Measurements from ENCODE around the gene LAG3.
"Not testable (repeated sequence)": the region's sequence is repeated elsewhere in the genome, so short reads cannot be mapped to it uniquely, and the experiment has no call there.

The LAG3 gene

DNA sequence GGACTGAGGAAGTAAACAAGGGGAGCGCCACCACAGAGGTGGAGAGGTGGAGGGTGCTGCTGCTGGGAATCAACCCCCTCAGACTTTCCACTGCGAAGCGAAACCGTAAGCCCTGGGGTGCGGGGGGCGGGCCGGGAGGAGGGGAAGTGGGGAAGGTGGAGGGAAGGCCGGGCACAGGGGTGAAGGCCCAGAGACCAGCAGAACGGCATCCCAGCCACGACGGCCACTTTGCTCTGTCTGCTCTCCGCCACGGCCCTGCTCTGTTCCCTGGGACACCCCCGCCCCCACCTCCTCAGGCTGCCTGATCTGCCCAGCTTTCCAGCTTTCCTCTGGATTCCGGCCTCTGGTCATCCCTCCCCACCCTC, at the start of gene LAG3:
LAG3 (plus strand) TSS at position 190 of the 365 bp plus-strand sequence. CDS start 333 bp downstream, outside the sequence.
- no peak for DNase-seq

DNA sequence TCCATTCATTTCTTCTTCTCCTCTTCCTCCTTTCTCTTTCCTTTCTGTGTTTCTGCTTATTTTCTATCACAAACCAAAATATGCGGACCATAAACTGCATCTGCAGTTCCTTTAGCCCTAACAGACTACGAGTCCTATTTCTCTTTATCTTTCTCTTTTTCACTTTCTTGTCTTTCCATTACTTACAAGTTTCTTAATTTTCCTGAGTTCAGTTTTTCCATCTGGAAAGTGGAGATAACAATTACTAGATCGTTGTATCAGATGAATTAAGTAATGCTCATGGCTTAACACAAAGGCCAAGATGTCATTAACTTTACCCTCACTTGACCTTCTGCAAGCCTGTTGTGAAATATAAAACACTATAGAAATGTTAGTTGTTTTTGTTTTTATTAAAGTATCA, 49.5 kb upstream of the LAG3 start:
- DNase-seq: no peak

DNA sequence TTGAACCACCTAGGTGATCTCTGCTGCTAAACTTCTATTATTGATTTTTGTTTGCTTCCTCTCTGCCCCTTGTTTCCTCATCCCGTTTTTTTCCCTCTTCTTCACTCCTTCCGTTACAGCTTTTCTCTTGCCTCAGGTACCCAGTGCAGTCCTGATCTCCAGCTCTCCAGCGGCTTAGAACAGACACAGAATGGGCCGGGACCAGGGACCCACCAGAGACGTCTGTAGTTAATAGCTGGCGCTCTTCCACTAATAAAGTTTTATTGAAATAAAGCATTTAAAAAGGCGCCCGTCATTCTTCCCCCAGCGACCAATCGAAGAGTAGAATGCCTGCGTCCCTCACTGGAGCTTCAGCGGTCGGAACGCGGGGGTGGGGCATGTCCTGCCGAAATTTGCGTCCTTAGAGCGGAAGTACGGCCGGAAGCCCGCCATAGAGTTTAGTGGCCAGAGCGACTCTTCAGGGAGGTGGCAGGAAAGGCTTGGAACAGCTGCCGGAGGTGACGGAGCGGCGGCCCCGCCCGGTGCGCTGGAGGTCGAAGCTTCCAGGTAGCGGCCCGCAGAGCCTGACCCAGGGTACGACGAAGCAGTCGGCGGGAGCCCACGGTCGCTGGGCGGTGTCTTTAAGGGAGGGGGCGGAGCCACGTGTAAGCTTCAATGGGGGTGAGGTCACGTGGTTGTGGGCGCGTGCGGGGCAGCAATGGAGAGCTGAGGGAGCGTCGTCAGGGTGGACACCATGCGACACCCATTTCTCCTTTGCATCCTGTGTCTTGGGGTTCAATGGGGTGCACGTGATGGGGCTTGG, 48.5 kb upstream of the LAG3 start, which contains the start of gene COPS7A:
COPS7A (plus strand) TSS at position 440 of the 802 bp plus-strand sequence. CDS start 611 bp downstream, outside the sequence.
- peak; percentile 99 for DNase-seq

DNA sequence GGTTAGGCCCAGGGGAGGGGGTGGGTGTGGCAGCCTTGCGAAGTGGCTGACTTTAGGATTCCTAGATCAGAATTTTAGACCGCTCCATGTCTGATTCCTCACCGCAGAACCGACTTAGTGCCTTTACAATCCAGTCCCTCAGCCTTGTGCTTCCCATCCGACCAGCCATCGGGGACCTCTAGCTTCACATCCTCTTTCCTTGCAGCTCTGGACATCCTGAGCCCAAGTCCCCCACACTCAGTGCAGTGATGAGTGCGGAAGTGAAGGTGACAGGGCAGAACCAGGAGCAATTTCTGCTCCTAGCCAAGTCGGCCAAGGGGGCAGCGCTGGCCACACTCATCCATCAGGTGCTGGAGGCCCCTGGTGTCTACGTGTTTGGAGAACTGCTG, 47.9 kb upstream of the LAG3 start:
- DNase-seq: no peak

DNA sequence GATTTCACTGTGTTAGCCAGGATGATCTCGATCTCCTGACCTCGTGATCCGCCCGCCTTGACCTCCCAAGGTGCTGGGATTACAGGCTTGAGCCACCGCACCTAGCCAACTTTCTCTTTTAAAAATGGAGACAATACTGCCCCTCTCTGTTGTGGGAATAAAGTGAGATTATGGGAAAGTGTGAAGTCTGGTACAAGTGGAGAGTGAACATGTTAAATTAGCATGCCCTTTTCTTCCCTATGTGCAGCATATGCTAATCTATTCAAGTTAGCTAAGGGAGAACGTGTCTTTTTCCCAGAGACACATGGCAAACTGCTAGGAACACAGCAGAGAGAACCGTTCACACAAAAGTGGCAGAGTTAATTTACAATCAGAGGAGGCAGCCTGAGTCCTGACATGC, 47.0 kb upstream of the LAG3 start:
- DNase-seq: no peak

DNA sequence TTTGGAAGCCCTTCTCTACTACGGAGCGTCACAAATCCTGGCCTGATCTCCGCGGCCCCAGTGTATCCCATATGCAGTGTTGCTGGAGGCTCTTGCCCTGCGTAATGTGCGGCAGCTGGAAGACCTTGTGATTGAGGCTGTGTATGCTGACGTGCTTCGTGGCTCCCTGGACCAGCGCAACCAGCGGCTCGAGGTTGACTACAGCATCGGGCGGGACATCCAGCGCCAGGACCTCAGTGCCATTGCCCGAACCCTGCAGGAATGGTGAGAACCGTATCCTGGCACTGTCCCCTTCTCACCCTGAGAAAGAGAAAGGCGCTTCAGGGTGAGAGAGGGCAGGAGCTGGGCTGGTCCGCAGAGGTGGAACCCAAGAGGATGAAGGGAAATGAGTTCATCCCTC, 43.1 kb upstream of the LAG3 start:
- DNase-seq: no peak

DNA sequence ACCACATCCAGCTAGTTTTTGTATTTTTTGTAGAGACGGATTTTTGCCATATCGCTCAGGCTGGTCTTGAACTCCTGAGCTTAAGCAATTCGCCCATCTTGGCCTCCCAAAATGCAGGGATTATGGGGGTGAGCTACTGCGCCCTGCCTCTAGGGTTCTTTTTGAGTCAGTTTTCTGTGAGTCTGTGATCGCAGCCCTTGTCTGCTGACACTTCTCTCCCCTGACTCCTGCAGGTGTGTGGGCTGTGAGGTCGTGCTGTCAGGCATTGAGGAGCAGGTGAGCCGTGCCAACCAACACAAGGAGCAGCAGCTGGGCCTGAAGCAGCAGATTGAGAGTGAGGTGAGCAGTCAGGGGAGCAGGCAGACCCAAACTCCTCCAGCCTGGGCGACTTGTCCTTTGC, 42.2 kb upstream of the LAG3 start:
- no peak for DNase-seq

DNA sequence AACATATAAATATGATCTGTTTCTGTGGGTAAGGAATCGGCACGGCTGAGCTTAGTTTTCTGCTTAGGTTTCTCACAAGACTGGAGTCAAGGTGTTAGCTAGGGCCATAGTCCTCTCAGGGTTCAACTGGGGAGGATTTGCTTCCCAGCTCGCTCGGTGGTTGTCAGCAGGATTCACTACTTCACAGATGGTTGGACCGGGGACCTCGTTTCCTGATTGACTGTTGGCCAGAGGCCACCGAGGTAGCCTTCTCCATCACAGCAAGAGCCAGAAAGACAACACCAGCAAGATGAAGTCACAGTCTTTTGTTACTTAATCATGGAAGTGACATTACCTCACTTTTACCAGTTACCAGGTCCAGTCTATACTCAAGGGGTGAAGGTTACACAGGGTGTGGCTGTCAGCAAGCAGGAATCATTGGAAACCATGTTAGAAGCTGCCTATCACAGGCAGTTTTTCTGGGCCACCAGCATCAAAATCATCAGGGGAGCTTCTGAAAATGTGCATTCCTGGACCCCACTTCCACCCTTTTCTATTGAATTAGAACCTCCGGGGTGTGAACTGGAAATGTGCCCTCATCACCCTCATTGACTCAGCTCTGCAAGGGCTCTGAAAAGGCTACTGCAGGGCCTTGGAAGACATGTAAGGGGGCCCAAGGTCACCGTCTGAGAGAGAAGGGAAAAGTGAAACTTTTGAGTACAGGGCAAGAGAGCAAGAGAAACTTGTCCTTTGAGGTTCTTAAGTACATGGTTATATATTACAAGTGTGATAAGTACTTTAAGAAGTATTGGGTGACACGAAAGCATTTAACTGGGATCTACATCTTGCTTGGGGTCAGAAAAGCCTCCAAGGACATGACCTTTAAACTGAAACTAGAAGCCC, 37.6 kb upstream of the LAG3 start:
- DNase-seq: no peak

DNA sequence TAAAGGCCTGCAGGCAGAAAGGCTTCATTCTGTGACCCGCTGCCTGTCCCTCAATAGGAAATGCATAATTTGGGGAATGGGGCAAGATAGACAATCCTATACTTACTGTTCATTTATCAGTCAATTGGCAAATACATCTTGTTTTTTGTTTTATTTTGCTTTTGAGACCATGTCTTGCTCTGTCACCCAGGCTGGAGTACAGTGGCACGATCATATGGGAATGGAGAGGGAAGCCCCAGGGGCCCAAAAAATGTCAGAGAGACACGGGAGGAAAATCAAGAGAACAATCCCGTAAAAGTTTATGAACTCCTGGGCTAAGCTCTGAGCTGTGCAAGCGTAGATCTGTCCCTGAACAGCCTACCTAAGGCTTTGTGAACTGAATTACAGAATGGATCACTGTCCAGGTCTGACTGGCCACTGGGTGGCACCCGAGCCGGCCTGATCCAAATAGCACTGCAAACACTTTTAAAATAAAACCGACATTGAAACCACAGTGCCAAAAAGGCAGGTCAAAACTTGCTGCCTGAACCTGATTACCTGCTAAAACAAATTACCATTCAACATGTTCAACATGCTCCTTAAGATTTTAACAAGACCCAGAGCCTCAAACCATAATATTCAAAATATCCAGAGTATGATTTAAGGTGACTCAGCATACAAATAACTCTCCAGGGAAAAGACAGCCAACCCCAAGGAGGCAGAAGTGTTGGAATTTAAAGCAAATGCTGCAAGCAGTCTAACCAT, 36.7 kb upstream of the LAG3 start:
- peak; percentile 85 for DNase-seq

DNA sequence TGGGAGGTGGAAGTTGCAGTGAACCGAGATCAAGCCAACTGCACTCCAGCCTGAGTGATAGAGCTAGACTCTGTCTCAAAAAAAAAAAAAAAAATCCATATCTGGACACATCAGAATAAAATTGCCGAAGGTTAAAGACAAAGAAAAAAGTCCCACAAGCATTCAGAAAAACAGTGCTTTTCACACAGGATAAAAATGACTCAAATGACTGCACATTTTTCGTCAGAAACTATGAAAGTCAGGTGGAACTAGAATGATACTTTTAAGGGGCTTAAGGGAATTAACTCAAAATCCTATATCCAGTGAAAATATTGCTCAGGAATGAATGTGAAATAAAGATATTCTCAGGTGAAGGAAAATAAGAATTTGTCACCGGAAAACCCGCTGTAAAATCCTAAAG, 35.6 kb upstream of the LAG3 start:
- DNase-seq: no peak

DNA sequence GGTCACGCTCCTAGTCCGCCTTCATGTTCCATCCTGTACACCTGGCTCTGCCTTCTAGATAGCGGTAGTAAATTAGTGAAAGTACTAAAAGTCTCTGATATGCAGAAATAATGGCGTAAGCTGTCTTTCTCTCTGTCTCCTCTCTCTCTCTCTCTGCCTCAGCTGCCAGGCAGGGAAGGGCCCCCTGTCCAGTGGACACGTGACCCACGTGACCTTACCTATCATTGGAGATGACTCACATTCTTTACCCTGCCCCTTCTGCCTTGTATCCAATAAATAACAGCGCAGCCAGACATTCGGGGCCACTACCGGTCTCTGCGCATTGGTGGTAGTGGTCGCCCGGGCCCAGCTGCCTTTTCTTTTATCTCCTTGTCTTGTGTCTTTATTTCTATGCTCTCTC, 30.2 kb upstream of the LAG3 start:
- not testable (repeated sequence) for DNase-seq

DNA sequence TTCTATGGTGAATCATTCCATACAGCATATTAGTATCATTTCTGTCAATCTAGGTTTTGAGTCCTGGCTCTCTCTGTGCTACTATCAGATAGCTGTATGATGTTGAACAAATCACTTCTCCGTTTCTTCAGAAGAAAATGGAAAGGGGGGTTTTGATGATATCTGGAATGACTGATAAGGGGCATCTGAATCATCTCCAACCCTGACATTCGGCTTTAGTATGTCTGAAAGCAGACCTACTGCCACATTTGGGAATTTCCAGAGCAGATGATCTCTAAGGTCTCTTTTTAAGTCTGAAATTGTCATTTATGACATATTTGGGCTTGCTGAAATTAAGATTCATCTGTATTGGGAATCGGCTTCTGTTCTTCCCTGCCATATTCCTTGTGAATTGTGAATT, 29.5 kb upstream of the LAG3 start:
- DNase-seq: no peak

DNA sequence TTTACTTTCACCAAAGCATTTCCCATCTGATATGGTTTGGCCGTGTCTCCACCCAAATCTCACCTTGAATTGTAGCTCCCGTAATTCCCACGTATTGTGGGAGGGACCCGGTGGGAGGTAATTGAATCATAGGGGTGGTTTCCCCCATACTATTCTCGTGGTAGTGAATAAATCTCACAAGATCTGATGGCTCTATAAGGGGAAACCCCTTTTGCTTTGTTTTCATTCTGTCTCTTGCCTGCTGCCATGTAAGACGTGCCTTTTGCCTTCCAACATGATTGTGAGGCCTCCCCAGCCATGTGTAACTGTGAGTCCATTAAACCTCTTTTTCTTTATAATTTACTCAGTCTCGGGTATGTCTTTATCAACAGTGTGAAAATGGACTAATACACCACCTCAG, 29.0 kb upstream of the LAG3 start:
- DNase-seq: not testable (repeated sequence)

DNA sequence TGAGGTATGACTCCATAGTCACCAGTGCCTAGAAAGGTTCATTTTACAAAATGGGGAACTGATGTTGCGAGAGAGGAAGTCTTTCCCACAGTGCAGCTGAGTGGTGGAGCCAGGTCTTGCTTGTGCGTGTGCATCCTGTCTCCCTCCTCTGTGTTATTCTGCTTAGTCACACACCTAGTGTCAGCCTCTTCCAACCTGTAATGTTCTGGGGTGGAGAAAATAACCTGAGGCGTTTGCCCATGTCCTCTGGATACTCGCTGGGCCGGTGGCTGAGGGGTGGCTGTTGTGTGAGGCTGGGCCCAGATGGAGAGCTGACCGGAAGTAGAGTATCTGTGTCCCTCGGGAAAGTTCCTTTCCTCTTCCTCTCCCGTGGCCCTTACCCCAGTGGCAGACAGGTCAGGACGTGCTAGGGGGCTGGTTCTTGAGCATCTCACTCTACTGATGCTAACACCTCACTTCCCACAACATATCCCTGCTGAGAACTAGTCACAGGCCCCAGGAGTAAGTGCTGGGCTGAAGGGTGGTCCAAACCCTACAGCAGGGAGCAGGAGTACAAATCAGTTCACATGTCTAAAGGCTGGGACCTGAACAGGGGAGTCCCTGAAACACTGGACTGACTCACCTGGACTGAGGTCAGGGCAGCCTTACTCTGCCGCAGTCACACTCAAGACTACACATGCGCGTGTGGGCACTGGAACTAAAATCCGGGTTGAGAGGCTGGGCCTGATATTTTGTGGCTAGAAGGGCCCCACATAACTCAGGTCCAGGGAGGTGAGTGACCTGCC, 26.4 kb upstream of the LAG3 start:
- DNase-seq: no peak

DNA sequence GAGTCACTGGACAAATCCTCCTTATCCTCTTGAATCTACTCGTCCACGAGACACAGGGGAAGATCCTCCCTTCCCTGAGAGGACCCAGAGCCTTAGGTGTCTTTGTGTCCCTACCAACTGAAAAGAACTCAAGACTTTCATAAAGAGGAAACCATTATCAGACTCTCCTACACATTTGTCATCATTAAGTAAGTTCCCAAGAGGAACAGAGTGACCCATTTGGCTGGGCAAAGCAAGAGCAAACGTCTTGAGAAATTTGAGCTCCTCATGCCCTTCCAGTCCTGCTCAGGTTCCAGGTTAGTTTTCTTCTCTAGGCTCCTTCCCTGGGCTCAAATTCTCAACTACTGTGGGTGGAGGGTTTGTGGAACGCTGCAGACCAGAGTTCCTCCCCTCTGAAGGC, 25.1 kb upstream of the LAG3 start:
- DNase-seq: no peak

DNA sequence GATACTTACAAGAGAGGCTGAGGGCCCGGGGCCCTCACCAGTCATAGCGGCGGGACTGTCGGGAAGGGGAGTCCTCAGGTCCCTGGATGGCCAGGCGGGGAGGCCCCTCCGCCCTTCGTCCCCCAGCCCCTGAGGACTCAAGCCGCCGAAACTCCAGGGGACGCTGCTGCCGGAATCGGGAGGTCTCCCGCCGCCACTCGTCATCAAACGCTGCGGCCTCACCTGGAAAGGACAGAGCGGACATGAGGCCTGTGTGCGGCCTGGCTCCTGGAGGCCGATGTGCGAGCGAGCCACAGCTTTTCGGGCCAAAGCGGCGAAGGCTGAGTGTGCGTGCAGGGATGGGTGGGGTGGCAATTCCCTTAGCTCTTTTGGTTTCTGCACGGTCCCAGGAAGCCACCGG, 23.6 kb upstream of the LAG3 start:
- no peak for DNase-seq

DNA sequence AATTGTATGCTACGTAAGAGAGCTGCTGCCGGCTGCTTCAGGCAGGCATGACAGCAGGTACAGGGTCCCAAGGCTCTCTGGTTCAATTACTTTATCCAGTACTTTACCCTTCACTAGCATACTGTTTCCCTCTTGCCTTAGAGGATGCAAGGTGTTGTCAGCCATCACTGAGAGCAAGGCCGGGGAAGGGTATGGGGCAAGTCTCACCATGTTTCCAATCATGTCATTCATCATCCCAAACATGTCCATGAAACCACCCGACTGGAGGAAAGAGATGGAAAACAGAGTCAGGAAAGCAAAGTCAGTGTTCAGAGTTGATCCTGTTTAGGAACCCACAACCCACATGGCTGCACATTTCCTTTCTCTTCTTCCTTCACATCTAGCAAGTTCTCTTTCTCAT, 21.8 kb upstream of the LAG3 start:
- DNase-seq: no peak

DNA sequence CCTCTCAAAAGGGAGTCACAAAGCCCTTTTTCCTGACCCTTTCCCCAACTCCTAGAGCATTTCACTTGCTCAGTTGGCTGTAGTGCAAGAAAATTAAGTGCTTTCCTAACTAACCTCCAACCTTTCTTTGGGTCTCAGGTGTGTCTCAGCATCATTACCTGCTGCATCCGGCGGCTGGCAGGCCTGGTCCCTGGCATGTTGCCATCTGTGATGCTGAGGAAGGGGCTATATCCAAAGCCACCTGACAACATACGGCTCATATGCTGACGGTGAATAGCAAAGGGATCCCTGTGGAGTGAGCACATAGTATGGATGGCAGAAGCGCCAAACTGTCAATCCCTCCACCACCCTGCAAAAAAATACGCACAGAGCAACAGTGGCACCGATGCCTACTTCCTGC, 20.6 kb upstream of the LAG3 start:
- DNase-seq: no peak

DNA sequence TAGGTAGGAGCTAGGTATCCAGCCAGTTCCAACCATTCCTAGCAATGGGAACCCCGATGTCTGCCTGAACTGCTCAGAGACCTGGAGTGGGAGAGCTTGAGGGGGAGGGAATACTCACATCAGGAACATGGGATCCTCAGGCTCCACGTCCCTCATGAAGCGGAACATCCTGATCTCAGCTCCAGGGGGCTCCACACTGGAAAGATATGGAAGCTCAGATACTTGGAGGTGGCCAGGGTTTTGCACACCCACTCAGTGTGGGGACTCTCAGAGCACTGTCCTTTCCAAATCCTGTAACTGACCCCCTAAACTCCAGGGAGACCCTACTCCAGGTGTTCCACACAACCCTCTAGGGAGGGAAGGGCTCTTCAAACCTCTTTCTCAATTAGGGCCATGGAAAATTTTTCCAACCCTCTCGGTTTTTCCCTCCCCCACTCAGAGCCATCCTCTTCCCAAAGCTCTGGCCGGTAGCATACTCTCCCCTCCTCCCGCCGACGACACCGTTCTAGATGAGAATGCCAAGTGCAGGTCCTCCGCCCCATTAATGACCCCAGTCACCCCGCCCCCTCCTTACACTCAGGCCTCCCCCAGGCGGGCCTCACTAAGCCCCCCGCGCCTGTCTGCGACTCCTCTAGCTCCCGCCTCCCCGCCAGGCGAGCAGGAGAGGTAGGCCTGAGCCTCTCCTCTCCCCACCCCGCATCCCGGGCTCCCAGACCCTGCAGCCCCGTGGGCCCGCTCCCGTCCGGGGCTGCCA, 20.0 kb upstream of the LAG3 start:
- peak; percentile 41 for DNase-seq

DNA sequence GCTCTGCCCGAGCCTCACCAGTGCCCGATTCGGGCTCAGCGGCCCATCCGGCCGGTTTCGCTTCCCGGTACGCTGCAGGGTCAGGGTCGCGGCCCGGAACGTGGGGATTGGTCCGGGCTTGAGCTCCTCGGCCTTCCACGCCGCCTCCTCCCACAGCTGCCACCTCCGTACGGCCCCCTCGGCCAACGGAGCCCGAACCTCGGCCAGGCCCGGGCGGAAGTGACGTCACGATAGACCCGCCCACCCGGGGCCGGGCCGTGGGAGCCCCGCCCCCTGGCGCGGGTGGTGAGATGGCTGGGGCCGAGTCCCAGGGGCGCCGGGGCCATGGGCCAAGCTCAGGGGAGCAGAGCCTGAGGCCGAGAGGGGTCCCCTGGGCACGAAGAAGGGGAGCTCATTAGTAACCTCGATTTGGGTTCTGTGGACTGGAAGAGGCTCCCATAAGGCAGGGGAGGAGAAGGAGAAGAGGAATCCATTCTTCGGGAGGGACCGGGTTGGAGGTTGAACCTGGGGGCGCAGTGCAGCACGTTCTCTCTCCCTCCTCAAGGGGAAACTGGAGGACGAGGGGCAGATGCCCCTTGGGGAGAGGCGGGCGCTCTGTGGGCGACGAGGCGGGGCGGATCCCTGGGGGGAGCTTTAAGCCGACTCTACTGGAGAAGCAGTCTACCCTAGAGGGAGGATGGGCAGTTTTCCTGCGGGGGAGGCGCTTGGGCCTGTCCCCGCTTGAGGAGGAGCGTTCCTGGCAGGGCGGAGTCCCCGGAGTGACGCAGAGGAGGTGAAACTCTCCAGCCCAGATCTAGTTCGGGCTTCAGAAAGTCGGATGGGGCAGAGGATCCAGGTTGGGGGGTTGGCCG, 19.2 kb upstream of the LAG3 start, which contains the start of gene MLF2:
MLF2 (minus strand) TSS at position 221 of the 851 bp plus-strand sequence. CDS start 807 bp downstream, outside the sequence.
- peak; percentile 97 for DNase-seq
